IMR-90 (cell line): Measurements from ENCODE around the gene PTPRF.

ENCODE experiments used
- CEBPB ChIP-seq: IDR thresholded peaks from 2 replicates; pipeline ENCODE4 v1.6.1; 2012; ENCODE audit warnings: low read depth, low read length, improper control_type of control experiment
- CHD1 ChIP-seq: IDR thresholded peaks from 2 replicates; pipeline ENCODE4 v1.6.1; 2012; ENCODE audit warnings: low read depth, low read length, improper control_type of control experiment
- FOS ChIP-seq: fragments of 150-350 bp; IDR thresholded peaks from 2 replicates; pipeline ENCODE4 v1.6.1; 2016; ENCODE audit warnings: low read depth, low read length
- MAFK ChIP-seq: IDR thresholded peaks from 2 replicates; pipeline ENCODE4 v1.6.1; 2012; ENCODE audit warnings: low read depth, low read length, improper control_type of control experiment
- POLR2A ChIP-seq: IDR thresholded peaks from 2 replicates; pipeline ENCODE4 v1.6.1; 2012; ENCODE audit warnings: mild to moderate bottlenecking, low read depth, low read length
- RCOR1 ChIP-seq: IDR thresholded peaks from 2 replicates; pipeline ENCODE4 v1.6.1; 2012; ENCODE audit warnings: mild to moderate bottlenecking, low read length, improper control_type of control experiment; ENCODE audit not compliant: insufficient replicate concordance
- RFX5 ChIP-seq: IDR thresholded peaks from 2 replicates; pipeline ENCODE4 v1.8.0; 2012; ENCODE audit warnings: low read depth, mild to moderate bottlenecking, low read length, moderate library complexity
- SMC3 ChIP-seq: fragments of 150-350 bp; IDR thresholded peaks from 2 replicates; pipeline ENCODE4 v1.6.1; 2016; ENCODE audit warnings: low read depth, mild to moderate bottlenecking, antibody characterized with exemption, low read length, moderate library complexity
- TF ChIP-seq, protein P1 (sequence below): fragments of 150-350 bp; IDR thresholded peaks from 2 replicates; pipeline ENCODE4 v1.6.1; 2017; ENCODE audit warnings: mild to moderate bottlenecking, antibody characterized with exemption, low read length, low read depth
- TF ChIP-seq, protein P2 (sequence below): conservative IDR thresholded peaks from 2 replicates; pipeline ENCODE4 v1.5.1; 2012; ENCODE audit warnings: mild to moderate bottlenecking, low read depth, low read length, improper control_type of control experiment
- TF ChIP-seq, protein P3 (sequence below): fragments of 150-350 bp; IDR thresholded peaks from 2 replicates; pipeline ENCODE4 v1.6.1; 2016; ENCODE audit warnings: low read depth, mild to moderate bottlenecking, low read length, moderate library complexity, borderline replicate concordance

DNA sequence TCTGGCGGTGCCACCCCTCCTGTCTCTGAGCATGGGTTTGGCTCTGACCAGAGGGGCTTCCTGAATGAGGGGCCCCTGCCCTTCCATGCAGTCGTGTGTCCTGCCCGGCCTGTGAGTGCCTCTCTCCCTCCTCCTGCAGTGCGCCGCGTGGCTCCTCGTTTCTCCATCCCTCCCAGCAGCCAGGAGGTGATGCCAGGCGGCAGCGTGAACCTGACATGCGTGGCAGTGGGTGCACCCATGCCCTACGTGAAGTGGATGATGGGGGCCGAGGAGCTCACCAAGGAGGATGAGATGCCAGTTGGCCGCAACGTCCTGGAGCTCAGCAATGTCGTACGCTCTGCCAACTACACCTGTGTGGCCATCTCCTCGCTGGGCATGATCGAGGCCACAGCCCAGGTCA lies 57.9 kb downstream of the PTPRF start:
- TF ChIP-seq CHD1 (no peak), RCOR1 (no peak), POLR2A (no peak), RFX5 (no peak), FOS (no peak), CEBPB (no peak), SMC3 (no peak), MAFK (no peak)
- TF ChIP-seq, protein P1, sequence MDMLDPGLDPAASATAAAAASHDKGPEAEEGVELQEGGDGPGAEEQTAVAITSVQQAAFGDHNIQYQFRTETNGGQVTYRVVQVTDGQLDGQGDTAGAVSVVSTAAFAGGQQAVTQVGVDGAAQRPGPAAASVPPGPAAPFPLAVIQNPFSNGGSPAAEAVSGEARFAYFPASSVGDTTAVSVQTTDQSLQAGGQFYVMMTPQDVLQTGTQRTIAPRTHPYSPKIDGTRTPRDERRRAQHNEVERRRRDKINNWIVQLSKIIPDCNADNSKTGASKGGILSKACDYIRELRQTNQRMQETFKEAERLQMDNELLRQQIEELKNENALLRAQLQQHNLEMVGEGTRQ: no peak
- TF ChIP-seq, protein P2, sequence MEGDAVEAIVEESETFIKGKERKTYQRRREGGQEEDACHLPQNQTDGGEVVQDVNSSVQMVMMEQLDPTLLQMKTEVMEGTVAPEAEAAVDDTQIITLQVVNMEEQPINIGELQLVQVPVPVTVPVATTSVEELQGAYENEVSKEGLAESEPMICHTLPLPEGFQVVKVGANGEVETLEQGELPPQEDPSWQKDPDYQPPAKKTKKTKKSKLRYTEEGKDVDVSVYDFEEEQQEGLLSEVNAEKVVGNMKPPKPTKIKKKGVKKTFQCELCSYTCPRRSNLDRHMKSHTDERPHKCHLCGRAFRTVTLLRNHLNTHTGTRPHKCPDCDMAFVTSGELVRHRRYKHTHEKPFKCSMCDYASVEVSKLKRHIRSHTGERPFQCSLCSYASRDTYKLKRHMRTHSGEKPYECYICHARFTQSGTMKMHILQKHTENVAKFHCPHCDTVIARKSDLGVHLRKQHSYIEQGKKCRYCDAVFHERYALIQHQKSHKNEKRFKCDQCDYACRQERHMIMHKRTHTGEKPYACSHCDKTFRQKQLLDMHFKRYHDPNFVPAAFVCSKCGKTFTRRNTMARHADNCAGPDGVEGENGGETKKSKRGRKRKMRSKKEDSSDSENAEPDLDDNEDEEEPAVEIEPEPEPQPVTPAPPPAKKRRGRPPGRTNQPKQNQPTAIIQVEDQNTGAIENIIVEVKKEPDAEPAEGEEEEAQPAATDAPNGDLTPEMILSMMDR: no peak
- TF ChIP-seq, protein P3, sequence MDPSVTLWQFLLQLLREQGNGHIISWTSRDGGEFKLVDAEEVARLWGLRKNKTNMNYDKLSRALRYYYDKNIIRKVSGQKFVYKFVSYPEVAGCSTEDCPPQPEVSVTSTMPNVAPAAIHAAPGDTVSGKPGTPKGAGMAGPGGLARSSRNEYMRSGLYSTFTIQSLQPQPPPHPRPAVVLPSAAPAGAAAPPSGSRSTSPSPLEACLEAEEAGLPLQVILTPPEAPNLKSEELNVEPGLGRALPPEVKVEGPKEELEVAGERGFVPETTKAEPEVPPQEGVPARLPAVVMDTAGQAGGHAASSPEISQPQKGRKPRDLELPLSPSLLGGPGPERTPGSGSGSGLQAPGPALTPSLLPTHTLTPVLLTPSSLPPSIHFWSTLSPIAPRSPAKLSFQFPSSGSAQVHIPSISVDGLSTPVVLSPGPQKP: no peak
